IPS-15b (cell line): Measurements from ENCODE around the gene NAGA.
"Not testable (repeated sequence)": the region's sequence is repeated elsewhere in the genome, so short reads cannot be mapped to it uniquely, and the experiment has no call there.

Source experiments
- H3K27me3 ChIP-seq: one replicate; pipeline ENCODE4 v1.6.1; 2013; ENCODE audit warnings: low read length; ENCODE audit not compliant: control insufficient read depth, insufficient read depth
- H3K36me3 ChIP-seq: one replicate; pipeline ENCODE4 v1.6.1; 2013; ENCODE audit warnings: low read length; ENCODE audit not compliant: control insufficient read depth, insufficient read depth
- H3K4me1 ChIP-seq: one replicate; pipeline ENCODE4 v1.6.1; 2013; ENCODE audit warnings: mild to moderate bottlenecking, low read length; ENCODE audit not compliant: control insufficient read depth, insufficient read depth
- H3K4me3 ChIP-seq: one replicate; pipeline ENCODE4 v1.5.1; 2013; ENCODE audit warnings: low read depth, low read length
- H3K9ac ChIP-seq: one replicate; pipeline ENCODE4 v1.6.1; 2013; ENCODE audit warnings: low read depth, mild to moderate bottlenecking, low read length
- H3K9me3 ChIP-seq: one replicate; pipeline ENCODE4 v1.6.1; 2013; ENCODE audit warnings: mild to moderate bottlenecking, low read length; ENCODE audit not compliant: control insufficient read depth, insufficient read depth

Gene NAGA

DNA sequence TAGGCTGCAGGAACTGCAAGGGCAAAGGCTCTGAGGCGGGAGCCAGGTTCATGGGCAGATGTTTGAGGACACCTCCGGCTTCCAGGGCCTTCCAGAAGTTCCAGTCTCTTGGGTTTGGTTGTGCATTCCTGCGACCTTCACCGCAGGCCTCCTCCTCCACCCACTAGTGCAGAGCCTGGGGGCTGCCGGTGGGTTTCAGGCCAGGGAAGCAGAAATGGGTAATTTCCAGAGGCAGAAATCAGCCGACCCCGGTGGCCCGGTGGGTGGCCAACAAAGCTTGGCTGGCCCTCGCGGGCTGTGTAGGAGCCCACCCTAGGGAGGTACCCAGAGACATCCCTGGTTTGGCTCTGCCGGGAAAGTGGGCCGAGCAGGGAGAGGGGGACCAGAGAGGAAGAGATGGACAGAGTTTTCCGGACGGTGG is 3.0 kb upstream of the NAGA start:
- Histone ChIP-seq H3K9ac (no peak overlapping the region), H3K27me3 (peaks cover 6% of the 10 kb centered on the region), H3K4me3 (no peak overlapping the region), H3K9me3 (no peaks in the 10 kb centered on the region), H3K4me1 (peaks cover 10% of the 10 kb centered on the region), H3K36me3 (peaks cover 5% of the 10 kb centered on the region)

DNA sequence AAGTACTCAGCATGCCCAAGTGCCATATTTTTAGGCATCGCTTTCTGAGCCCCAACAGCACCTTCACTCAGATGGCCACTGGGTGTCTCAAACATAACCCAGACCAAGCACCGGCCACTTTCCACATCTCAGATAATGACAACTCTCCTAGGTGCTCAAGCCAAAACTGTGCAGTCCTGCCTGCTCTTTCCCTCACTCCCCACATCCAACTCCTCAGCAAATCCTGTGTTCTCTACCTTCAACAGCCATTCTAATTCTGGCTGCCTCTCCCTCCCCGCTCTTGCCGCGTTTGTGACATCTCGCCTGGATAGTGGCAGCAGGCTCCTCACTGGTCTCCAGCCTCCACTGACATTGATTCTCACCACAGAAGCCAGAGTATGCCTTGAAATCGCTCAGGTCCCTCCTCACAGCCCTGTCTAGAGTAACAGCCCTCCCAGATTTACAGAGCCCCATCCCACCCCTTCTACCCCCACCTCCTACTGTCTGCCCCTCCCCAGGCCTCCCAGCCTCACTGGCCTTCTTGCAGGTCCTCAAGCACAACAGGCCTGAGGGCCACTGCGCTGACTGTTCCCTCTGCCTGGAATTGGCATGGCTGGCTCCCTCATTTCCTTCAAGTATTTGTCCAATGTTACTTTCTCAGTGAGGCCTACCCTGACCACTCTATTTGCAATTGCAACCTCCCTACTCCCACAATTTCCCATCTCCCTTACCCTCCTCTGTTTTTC is 2.2 kb upstream of the NAGA start:
- Histone ChIP-seq H3K36me3 (peaks cover 9% of the 10 kb centered on the region), H3K27me3 (peaks cover 6% of the 10 kb centered on the region), H3K9ac (no peak overlapping the region), H3K9me3 (no peaks in the 10 kb centered on the region), H3K4me3 (no peak overlapping the region), H3K4me1 (peaks cover 9% of the 10 kb centered on the region)

DNA sequence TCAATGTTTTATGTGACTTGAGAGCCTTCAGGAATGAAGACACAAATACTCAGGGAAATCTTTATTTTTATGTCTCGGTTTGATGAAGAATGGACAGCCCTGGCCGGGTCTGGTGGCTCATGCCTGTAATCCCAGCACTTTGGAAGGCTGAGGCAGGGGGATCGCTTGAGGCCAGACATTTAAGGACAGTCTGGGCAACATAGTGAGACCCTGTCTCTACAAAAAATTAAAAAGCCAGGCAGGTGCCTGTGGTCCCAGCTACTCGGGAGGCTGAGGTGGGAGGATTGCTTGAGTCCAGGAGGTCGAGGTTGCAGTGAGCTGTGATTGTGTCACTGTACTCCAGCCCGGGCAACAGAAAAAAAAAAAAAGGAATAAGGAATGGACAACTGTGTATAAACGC is 896 bp upstream of the NAGA start:
- H3K4me1 ChIP-seq, H3K27me3 ChIP-seq, H3K9me3 ChIP-seq, H3K9ac ChIP-seq: not testable (repeated sequence)
- peak overlapping the region; percentile 52 for H3K4me3 ChIP-seq
- peaks cover 17% of the 10 kb centered on the region for H3K36me3 ChIP-seq

DNA sequence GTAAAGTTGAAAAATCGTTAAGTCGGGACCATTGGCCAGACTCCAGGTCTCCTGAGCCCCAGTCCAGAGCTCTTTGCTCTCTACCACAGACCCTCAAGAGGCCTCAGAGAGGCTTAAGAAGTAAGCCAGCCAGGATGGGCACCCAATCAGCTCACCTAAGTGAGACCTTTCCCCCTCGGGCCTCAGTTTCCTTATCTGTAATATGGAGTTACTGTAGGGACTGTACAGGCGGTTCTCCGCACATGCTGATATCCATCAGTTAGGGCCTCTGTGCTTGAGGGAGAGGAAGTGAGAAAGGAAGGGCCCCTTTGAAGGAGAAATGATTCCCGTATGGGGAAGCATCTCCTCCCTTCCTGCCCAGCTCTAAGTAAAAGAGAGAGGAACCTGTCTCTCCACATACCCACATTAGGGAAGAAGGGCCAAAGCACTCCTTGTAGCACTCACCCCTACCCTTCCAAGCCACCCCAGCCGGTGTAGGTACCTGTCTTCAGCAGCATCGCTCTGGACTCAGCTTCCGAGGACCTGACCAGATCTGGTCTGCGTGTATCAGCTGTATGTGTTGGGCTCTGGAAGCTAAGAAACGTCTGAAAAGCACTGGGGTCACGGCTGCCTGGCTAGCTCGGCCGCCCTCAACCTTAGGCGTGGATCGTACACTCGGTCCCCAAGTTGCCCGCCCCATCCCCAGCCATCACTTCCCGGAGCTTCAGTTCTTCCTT is 653 bp downstream of the NAGA start:
- peaks cover 13% of the 10 kb centered on the region for H3K4me1 ChIP-seq
- H3K9ac ChIP-seq, result peak overlapping the region; percentile 49
- H3K27me3 ChIP-seq, result peaks cover 6% of the 10 kb centered on the region
- peaks cover 27% of the 10 kb centered on the region for H3K36me3 ChIP-seq
- H3K9me3 ChIP-seq, result no peaks in the 10 kb centered on the region
- H3K4me3 ChIP-seq, result peak overlapping the region; percentile 75

DNA sequence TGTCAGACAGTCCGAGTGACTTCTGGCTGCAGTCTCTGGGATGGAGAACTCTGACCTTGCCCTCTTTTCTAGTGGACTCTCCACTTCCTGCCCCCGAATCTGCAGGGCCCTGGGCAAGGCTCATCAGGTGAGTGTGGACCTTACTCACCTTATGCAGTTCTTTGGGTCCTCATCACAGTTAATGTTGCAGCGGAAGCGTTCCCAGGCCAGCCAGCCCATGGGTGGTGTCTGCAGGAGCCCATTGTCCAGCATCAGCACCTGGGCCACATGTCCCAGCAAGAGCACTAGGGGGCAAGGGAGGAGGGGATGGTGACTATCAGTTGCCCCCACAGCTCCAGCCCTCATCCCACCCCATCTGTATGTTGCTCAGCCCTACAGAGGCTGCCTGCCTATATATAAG is 2.3 kb downstream of the NAGA start:
- Histone ChIP-seq H3K4me1 (peaks cover 12% of the 10 kb centered on the region), H3K9ac (no peak overlapping the region), H3K9me3 (no peaks in the 10 kb centered on the region), H3K36me3 (peaks cover 27% of the 10 kb centered on the region), H3K4me3 (no peak overlapping the region), H3K27me3 (peaks cover 3% of the 10 kb centered on the region)

DNA sequence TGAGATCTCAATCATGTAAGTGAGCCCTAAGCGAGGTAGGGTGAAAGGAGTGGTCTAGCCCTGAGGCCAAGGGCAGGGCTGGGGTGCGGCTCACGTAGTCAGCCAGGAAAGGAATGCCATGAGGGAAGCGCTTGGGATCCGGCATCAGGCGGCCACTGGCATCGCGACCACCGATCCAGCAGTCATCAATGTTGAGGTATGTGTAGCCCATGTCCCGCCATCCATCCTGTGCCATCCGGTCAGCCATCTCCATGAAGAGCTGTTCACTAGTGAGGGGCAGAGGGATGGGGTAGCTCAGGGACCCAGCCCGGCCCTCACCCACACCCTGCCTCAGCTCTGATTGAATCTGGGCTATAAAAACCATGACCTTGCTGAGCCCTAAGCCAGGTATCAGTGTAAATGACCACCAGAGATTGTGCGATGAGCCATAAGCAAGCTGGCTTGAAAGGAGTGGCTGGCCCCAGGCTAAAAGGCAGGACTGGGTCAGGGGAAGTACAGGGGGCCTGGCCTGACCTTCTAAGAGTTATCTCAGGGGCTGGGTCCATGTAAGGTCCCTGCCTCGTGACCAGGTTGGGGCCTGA is 2.9 kb downstream of the NAGA start:
- Histone ChIP-seq H3K36me3 (peaks cover 27% of the 10 kb centered on the region), H3K4me1 (peaks cover 10% of the 10 kb centered on the region), H3K27me3 (no peaks in the 10 kb centered on the region), H3K4me3 (no peak overlapping the region), H3K9ac (no peak overlapping the region), H3K9me3 (no peaks in the 10 kb centered on the region)

DNA sequence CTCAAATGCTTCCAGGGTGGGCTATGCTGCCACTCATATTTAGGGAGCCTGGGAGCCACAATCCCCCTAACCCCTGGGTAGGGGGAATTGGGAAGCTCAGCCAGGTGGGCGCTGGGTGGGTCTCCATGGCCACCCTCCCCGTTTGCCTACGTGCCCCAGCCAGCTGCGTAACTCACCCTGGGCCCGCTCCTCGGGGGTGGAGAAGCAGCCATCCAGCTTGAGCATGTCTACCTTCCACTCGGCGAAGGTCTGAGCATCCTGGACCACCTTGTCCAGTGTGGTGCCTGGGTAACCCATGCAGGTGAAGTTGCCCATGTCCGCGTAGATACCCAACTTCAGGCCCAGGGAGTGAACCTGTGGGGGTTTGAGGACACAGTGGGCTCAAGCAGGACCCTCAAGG is 3.7 kb downstream of the NAGA start:
- peaks cover 10% of the 10 kb centered on the region for H3K4me1 ChIP-seq
- H3K9ac ChIP-seq, result no peak overlapping the region
- no peaks in the 10 kb centered on the region for H3K27me3 ChIP-seq
- H3K9me3 ChIP-seq, result no peaks in the 10 kb centered on the region
- H3K4me3 ChIP-seq, result no peak overlapping the region
- peaks cover 29% of the 10 kb centered on the region for H3K36me3 ChIP-seq

DNA sequence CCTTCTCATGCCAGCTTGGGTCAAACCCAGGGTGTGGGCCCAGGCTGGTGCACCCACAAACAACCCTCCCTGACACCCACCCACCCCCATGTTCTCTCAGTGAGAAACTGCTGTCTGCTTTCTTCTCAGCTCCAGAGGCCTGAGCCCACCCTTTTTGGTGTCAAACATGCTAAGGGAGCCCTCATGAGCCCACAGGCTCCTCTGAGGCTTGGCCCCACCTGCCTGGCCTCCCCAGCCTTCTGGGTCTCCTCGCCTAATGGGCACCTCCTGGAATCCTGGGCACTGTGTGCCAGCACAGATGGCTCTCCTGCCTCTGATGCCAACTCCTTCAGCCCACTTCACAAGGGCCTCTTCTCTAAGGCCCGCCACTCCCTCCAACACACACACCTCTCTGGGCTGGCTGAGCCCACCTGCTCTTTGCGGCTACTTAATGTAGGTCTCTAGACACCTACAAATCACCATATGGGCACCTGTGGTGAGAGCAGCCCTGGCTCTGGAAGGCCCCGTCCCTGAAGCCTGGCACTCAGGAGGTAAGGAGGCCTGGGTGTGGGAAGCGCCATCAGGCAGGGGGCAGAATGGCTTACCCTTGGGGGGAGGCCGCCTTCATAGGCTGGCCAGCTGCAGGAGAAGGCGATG is 4.4 kb downstream of the NAGA start:
- Histone ChIP-seq H3K9me3 (no peaks in the 10 kb centered on the region), H3K36me3 (peaks cover 32% of the 10 kb centered on the region), H3K4me1 (peaks cover 9% of the 10 kb centered on the region), H3K4me3 (no peak overlapping the region), H3K27me3 (no peaks in the 10 kb centered on the region), H3K9ac (no peak overlapping the region)

DNA sequence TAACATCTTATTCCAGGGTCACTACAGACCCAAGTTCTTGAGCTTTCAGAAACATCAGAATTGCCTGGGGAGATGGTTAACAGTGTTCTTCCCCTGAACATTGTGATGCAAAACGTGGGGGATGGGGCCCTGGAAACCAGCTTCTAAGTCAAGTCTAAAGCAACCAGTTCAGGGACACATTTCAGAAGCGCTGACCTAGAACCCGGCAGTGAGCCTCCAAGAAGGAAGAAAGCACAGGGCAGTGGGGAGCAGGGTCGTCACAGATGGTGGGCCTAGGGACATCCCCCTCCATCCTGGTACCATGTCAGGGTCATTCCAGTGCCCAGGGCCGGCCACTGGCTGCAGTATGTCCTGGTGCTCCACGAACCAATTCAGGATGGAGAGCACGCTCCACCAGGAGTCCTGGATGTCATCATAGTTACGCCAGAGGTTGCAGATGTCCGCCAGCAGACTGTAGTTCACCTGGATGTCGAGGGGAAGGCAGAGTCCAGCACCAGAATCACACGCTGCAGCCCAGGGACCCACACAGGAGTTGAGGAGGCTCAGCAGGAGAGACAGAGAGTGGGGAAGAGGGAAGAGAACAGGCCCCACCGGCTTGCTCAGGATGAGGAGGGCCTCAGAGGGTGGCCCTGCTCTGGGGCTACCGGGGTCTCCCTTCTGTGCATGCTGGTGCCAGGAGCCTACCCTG is 5.0 kb downstream of the NAGA start:
- Histone ChIP-seq H3K27me3 (no peaks in the 10 kb centered on the region), H3K36me3 (peaks cover 38% of the 10 kb centered on the region), H3K9ac (no peak overlapping the region), H3K9me3 (no peaks in the 10 kb centered on the region), H3K4me3 (peak overlapping the region; percentile 35), H3K4me1 (peaks cover 6% of the 10 kb centered on the region)

DNA sequence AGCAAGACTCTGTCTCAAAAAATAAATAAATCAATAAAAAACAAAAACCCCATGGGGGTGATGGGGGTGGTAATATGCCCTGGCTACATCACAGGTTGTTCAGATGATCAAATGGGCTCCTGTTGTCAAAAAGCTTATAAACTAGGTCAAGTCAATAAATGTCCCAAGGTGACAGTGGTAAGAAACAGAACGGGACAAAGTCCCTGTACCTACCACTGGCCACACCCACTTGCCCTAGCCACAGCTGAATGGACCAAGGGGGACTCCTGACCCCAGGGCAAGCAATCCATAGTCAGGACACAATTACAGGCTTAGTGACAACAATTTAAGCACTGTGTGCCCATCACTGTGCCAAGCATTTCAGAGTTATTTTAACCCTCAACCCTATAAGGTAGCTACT is 6.0 kb downstream of the NAGA start:
- Histone ChIP-seq H3K36me3 (peaks cover 47% of the 10 kb centered on the region), H3K4me3 (no peak overlapping the region), H3K27me3 (no peaks in the 10 kb centered on the region), H3K4me1 (peaks cover 6% of the 10 kb centered on the region), H3K9me3 (no peaks in the 10 kb centered on the region), H3K9ac (no peak overlapping the region)

DNA sequence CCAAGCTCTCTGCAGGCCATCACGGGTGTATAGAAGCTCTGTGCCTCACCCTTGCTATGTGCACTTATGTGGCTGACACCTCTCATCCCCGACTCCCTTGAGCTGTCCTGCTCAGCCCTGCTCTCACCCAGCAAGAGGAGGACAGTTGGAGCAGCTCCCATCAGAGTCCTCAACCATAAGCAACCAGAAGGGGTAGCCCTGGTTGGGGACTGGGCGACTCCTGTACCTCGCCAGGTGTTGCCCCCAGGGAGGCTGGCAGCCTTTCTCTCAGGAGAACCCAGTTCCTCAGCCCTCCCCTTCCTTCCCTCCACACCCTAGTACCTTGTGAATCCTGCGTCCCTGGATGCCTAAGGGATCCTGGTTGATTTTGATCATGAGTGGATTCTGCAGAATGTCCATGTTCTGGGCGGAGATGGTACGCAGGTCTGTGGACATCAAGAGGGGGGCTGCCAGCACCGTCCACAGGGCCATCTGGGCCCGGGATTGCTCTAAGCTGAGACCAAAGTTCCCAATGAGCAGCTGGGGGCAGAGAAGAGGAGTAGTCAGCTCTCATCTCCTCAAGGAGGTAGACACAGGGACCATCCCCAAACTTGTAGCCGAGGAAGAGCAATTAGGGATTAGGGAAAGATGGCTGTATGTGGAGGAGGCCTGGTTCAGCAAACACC is 8.0 kb downstream of the NAGA start:
- Histone ChIP-seq H3K4me3 (no peak overlapping the region), H3K9ac (no peak overlapping the region), H3K9me3 (no peaks in the 10 kb centered on the region), H3K4me1 (peaks cover 6% of the 10 kb centered on the region), H3K36me3 (peaks cover 42% of the 10 kb centered on the region), H3K27me3 (no peaks in the 10 kb centered on the region)
